Measurements from ENCODE around the gene ARFRP1. TPM values are rescaled to one million over a fixed set of nuclear protein-coding genes. Genes with fewer than 3 reads are reported as not detected.
A peak's percentile ranks its signal among the peaks of the same experiment; 100 is the strongest.

The ARFRP1 gene
- total RNA-seq, 4 donors from 2014 or later, result 46.2 to 75.4 (median 56.2) TPM

DNA sequence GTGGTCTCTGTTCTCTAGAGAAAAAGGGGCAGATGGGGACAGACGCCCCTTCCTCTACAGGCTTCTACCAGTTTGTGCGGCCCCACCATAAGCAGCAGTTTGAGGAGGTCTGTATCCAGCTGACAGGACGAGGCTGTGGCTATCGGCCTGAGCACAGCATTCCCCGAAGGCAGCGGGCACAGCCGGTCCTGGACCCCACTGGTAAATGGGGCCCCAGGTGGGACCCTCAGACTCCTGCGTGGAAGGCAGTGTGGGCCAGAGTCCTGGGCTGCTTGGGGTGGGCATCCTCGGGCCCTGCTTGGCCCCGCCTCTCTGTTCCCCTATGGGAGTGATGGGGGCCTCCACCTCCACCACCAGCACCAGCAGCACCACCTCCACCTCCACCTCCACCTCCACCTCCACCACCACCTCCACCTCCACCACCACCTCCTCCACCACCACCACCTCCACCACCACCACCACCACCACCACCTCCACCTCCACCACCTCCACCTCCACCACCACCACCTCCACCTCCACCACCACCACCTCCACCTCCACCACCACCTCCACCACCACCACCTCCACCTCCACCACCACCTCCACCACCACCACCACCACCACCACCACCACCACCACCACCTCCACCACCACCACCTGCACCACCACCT is 14.6 kb downstream of the ARFRP1 start:
- Histone ChIP-seq H3K27me3 (no peaks in the 10 kb centered on the region), H3K4me3 (no peak overlapping the region), H3K9me3 (no peaks in the 10 kb centered on the region), H3K27ac (peak overlapping the region in 1 of 4 donors; percentile 24), H3K4me1 (peaks cover 23 to 62% (median 53%) of the 10 kb centered on the region in 4 donors), H3K36me3 (no peaks in the 10 kb centered on the region)
- WGBS, 2 donors (ENCODE audit: low coverage in 1 of 2), result 91% methylated on average over 10 of the region's 10 CpGs; no CpG with 5 or more reads in 1 of the 2 donors
- in situ Hi-C loops (cut with MboI; ENCODE audit: low pct_ligation_motif_present in 1 of 4, low pct_unique_long_range_greater_than_20kb in 1 of 4, low sequenced_read_pairs in 3 of 4) (no loop called here), intact Hi-C loops (cut with DNase I; ENCODE audit: low total_unique reads) (no loop called here)
- no peak for DNase-seq
- no peak for TF ChIP-seq POLR2AphosphoS5 (IDR thresholded peaks at IDR 0.05)
- no peak for TF ChIP-seq POLR2A (IDR thresholded peaks at IDR 0.05)
- TF ChIP-seq, protein P1, sequence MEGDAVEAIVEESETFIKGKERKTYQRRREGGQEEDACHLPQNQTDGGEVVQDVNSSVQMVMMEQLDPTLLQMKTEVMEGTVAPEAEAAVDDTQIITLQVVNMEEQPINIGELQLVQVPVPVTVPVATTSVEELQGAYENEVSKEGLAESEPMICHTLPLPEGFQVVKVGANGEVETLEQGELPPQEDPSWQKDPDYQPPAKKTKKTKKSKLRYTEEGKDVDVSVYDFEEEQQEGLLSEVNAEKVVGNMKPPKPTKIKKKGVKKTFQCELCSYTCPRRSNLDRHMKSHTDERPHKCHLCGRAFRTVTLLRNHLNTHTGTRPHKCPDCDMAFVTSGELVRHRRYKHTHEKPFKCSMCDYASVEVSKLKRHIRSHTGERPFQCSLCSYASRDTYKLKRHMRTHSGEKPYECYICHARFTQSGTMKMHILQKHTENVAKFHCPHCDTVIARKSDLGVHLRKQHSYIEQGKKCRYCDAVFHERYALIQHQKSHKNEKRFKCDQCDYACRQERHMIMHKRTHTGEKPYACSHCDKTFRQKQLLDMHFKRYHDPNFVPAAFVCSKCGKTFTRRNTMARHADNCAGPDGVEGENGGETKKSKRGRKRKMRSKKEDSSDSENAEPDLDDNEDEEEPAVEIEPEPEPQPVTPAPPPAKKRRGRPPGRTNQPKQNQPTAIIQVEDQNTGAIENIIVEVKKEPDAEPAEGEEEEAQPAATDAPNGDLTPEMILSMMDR (IDR thresholded peaks at IDR 0.05), result no peak
- no peak for TF ChIP-seq EP300 (IDR thresholded peaks at IDR 0.05; ENCODE audit: low read depth)

DNA sequence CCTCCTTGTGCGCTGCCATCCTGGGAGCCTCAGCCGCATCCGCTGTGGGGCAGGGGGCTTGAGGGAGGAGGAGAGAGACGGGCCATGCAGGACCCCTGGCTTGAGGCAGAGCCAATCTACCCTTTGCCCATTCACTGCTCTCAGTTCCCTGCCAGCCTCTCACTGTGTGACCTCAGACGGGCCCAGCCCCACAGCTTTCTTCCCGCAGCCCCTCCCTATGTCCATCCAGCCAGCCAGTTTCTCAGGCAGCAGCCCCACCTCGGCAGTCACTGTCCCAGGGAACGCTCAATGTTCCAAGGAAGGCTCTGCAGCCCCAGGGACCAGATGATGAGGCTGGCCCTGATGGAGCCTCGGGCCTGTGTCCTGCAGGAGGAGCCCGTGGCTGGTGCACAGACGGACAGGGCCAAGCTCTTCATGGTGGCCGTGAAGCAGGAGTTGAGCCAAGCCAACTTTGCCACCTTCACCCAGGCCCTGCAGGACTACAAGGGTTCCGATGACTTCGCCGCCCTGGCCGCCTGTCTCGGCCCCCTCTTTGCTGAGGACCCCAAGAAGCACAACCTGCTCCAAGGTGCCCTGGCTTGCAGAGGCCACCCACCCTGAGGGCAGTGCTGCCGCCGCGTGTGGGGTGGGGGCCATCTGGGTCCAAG is 15.2 kb downstream of the ARFRP1 start:
- H3K27ac ChIP-seq, result peak overlapping the region in 3 of 4 donors; percentile 9 to 24 (median 13)
- no peak for DNase-seq

DNA sequence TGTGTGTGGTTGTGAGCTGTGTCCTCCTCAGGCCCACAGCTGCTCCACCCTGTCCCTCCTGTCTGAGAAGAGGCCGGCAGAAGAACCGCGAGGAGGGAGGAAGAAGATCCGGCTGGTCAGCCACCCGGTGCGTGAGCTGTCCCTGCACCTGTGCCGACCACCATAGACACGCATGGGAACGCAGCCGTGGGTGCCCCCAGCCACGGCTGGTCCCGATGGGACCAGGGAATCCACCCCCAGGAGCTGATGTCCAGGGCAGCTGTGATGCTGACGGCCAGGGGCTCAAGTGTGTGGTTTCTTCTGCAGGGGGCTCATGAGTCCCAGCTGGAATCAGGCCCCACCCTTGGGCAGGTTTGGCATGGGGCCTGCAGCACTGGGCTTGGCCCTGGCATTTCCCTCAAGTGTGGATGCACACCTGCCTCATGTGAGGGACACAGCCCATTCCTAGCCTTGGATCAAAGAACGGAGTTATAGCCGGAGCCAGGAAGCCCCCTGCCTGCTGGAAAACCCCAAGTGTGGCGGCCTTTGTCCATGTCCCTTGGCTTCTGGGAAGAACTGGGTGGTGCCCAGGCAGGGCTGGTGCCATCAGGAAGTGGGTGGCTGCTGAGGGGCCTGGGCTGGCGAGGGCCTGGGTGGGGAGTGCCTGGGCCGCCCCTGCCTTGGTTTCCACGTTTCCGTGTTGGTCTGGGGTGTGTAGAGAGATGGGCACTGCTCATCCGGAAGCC is 15.9 kb downstream of the ARFRP1 start:
- TF ChIP-seq POLR2AphosphoS5 (IDR thresholded peaks at IDR 0.05), result no peak
- TF ChIP-seq, protein P1 (IDR thresholded peaks at IDR 0.05), result no peak
- TF ChIP-seq EP300 (IDR thresholded peaks at IDR 0.05; ENCODE audit: low read depth), result no peak
- TF ChIP-seq POLR2A (IDR thresholded peaks at IDR 0.05), result peak; percentile 13
- H3K27me3 ChIP-seq, result no peaks in the 10 kb centered on the region
- in situ Hi-C loops (cut with MboI; ENCODE audit: low pct_ligation_motif_present in 1 of 4, low pct_unique_long_range_greater_than_20kb in 1 of 4, low sequenced_read_pairs in 3 of 4) (no loop called here), intact Hi-C loops (cut with DNase I; ENCODE audit: low total_unique reads) (no loop called here)
- no peak for DNase-seq
- H3K4me3 ChIP-seq, result no peak overlapping the region
- H3K4me1 ChIP-seq, result peaks cover 26 to 61% (median 55%) of the 10 kb centered on the region in 4 donors
- H3K27ac ChIP-seq, result peak overlapping the region; percentile 11 to 24 (median 16)
- H3K9me3 ChIP-seq, result no peaks in the 10 kb centered on the region
- no peaks in the 10 kb centered on the region for H3K36me3 ChIP-seq
- 51 to 71% methylated on average over 3 to 15 of the region's 21 CpGs for WGBS, 2 donors (ENCODE audit: low coverage in 1 of 2)

More for the DNA sequence above, 15.2 kb downstream of the ARFRP1 start:
- WGBS, 2 donors (ENCODE audit: low coverage in 1 of 2), result 62 to 63% methylated on average over 3 to 19 of the region's 20 CpGs
- intact Hi-C loops (cut with DNase I; ENCODE audit: low total_unique reads) (no loop called here), in situ Hi-C loops (cut with MboI; ENCODE audit: low pct_ligation_motif_present in 1 of 4, low pct_unique_long_range_greater_than_20kb in 1 of 4, low sequenced_read_pairs in 3 of 4) (no loop called here)
- Histone ChIP-seq H3K4me1 (peaks cover 26 to 61% (median 55%) of the 10 kb centered on the region in 4 donors), H3K4me3 (no peak overlapping the region), H3K27me3 (no peaks in the 10 kb centered on the region), H3K9me3 (no peaks in the 10 kb centered on the region), H3K36me3 (no peaks in the 10 kb centered on the region)
- TF ChIP-seq EP300 (IDR thresholded peaks at IDR 0.05; ENCODE audit: low read depth), result no peak
- TF ChIP-seq, protein P1 (IDR thresholded peaks at IDR 0.05), result no peak
- TF ChIP-seq POLR2AphosphoS5 (IDR thresholded peaks at IDR 0.05), result no peak
- TF ChIP-seq POLR2A (IDR thresholded peaks at IDR 0.05), result no peak

Measured in transverse colon (tissue), 4 donors.